GM18907 (cell line): ENCODE measurements around the gene AEBP1.

Experiments used
- ATAC-seq: cut with Tn5 transposase; IDR thresholded peaks from one replicate; pipeline ENCODE4 v1.9.1; 2021; ENCODE audit warnings: mild to moderate bottlenecking, moderate library complexity; ENCODE audit not compliant: unreplicated experiment

AEBP1 gene

DNA sequence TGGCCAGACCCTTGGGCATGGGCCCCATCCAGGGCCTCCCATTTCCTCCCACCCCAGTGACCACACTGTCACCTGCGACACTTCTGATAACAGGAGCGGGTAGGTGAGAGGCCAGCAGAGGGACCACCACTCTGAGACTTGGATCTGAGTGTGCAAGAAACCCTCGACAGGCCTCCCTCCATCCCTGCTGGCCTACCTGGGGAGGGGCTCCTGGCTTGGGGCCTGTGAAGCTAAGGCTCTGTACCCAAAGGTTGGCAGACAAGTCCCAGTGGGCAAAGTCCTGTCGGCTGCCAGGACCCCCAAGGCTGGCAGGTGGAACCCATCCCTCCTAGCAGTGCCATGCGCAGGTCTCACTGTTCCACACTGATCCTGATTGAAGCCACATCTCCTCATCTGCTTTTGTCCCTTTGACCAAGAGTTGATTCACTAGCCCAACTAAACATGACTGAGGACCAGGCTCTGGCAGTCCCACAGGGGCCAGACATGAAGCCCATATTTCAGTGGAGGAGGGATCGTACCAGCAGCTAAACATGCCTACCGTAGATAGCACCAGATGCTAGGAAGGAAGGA, 37.6 kb upstream of the AEBP1 start:
- no peak for ATAC-seq

- no peak for ATAC-seq
Observed at GRCh38 chr7:44067064-44067951, 36.8 kb upstream of the AEBP1 start.

- ATAC-seq, result no peak
Observed at GRCh38 chr7:44068054-44068453, 36.1 kb upstream of the AEBP1 start.

- ATAC-seq, result no peak
Observed at GRCh38 chr7:44071726-44072363, 32.3 kb upstream of the AEBP1 start.

- no peak for ATAC-seq
Observed at GRCh38 chr7:44072364-44073231, 31.5 kb upstream of the AEBP1 start.

- peak; percentile 62 for ATAC-seq
Observed at GRCh38 chr7:44073664-44074348, 30.3 kb upstream of the AEBP1 start.

- ATAC-seq, result peak; percentile 11
Observed at GRCh38 chr7:44074349-44074695, 29.8 kb upstream of the AEBP1 start.

- ATAC-seq, result no peak
Observed at GRCh38 chr7:44075296-44076075, 28.7 kb upstream of the AEBP1 start.

- ATAC-seq, result no peak
Observed at GRCh38 chr7:44076101-44076895, 27.8 kb upstream of the AEBP1 start.

- ATAC-seq, result no peak
Observed at GRCh38 chr7:44077061-44077460, 27.1 kb upstream of the AEBP1 start.

- no peak for ATAC-seq
Observed at GRCh38 chr7:44077681-44078091, 26.5 kb upstream of the AEBP1 start.

DNA sequence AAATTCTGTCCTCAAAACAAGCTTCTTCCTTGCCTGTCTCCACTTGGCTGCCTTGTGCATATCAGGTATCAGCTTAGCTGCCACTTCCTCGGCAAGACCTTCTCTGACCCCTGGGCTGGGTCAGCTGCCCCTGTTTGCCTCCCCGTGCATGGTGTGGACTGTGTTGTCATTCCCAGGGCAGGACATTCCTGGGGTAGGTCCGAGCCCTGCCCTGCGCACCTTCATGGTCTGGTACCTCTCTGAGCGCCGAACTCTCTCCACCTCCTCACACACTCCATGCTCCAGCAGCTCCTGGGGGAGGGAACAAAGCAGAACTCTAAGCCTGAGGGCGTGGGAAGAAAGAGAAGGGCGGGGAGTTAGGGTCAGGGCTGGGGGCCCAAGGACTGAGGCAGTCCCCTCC, 25.6 kb upstream of the AEBP1 start:
- no peak for ATAC-seq

DNA sequence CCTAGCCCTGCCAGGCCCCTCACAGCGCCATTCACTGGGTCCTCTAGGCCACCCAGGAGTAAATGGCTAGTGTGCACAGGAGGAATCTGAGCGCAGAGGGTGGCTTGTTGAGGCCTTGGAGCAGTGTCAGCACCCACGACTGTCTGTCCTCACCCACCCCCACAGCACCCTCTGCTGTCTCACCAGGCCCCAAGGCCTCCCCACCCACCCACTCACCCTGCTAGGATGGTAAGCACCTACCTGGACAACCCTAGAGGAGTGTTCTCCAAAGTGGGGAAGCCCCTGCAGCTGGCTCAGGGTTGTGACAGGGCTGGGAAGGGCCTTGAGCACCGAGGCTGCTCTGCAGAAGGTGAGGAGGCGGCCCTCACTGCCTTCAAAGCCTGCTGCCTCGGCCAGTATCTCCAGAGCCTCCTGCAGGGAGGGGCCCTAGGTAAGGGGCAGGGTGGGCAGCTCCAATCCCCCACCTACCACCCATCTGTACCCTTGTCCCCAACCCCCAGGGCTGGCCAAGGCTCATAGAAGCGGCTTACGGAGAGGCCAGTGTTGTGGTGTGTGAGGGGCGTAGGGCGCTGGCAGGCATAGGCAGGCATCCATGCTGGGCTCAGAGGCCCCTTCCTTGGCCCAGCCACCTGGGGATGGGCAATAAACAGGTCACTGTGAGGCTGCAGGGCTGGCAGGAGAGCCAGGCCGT, 24.7 kb upstream of the AEBP1 start:
- no peak for ATAC-seq

- ATAC-seq, result no peak
Observed at GRCh38 chr7:44080118-44080517, 24.0 kb upstream of the AEBP1 start.

GRCh38 chr7:44080686-44081265, 23.4 kb upstream of the AEBP1 start:
- no peak for ATAC-seq

- no peak for ATAC-seq
Observed at GRCh38 chr7:44081266-44081748, 22.8 kb upstream of the AEBP1 start.

DNA sequence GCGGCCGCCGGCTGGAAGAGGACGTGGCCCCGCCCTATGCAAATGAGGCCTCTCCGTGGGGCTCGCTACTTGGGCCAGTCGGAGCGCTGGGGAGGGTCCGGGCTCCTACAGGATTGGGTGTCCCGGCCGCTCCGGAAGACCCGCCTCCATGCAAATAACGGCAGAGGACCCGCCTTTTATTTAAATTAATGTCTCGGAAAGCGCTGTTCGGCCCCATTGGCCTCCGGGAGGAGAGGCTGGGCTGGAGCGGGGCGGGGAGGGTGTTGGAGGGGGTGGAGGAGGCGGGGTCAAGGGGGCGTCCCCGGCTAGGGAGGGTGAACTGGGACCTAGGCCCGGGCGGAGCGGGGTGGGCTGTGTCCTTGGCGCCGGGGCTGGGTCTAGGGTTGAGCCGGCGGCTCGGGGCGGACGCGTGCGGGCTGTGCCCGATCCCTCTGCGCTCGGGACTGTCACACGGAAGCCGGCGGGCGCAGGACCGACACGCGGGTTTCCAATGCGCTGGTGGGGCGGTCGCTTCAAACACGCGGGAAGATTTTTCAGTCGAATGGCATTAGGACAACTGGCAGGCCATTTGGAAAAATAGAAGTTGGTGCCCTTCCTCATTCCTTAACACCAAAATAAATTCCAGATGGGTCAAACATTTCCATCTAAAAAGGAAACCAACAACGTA, 21.5 kb upstream of the AEBP1 start:
- peak; percentile 90 for ATAC-seq
